HG03175 (cell line): ENCODE measurements around the gene RBPJL.
A peak's percentile ranks its signal among the peaks of the same experiment; 100 is the strongest.

Experiments
- ATAC-seq: cut with Tn5 transposase; IDR thresholded peaks from one replicate; pipeline ENCODE4 v1.9.1; 2021; ENCODE audit warnings: mild to moderate bottlenecking, moderate library complexity; ENCODE audit not compliant: unreplicated experiment

The RBPJL gene

DNA sequence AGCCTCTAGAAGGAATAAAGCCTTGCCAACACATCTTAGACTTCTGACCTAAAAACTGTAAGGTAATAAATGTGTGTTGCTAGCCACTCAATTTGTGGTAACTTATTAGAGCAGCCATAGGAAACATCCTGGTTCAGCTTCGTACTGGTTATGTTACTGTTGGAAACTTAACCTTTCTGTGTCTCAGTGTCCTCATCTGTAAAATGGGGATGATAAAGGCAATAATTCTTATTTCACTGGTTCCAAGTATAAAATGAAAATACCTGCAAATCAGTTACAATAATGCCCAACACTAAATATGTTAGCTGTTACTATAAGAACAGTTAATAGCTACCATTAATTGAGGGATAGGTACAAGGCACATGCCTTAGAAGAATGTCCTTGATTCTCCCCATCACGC lies 14.3 kb upstream of the RBPJL start:
- ATAC-seq = no peak

DNA sequence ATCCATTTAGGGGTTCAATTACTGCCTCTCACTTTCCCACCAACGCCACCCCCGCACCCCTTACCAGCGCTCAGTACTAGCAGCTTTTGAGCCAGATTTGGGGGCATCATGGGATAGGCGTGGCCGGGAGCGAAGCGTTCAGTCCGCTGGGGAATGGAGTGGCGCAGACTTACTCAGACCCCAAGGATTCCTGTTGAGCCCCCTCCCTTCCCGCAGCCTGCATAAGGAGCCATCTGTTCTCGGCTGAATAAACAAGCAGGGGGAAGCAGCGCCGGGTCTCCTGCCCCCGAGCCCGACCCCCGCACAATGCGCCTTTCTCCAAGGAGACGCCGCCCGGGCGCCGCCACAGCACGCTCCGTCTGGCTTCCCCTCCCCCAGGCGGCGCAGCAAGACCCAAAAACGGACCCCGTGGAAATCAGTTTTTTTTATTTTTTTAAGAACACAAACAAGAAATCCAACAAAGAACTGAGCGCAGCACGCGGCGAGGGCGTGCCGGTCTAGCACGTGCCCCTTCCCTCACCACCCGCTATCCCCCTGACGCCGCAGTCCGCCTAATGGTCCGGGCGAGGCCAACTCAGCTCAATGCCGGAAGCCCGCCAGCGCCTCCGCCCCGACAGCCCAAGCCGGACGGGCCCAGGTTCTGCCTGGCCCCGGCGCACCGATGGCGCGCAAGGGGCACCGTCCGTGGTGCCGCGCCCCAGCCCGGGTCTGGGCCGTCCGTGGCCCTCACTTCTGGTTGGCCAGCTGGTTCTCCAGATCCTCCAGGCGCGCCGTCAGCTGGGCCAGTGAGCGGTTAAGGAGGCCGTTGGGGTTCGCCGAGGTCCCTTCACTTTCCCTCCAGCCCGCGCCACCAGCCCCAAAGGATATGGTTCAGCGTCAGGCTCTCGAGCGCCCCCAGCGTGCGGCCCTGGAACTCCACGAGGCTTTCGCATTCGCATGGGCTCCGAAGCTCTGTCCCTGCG lies 13.3 kb upstream of the RBPJL start:
- peak; percentile 62 for ATAC-seq

DNA sequence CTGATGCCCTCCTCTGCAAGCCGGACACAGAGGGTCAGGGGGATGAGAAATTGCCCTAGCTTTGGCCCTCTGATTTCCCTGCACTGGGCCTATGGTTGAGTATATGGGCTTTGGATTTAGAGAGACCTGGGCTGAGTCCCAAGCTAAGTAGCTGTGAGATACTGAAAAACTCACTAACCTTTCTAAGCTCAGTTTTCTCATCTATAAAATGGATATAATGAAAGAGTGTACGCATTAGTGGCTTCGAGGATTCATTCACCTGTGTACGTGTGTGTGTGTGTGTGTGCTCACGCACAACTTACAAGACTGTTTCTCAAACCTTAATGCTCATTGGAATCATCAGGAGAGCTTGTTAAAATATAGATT lies 12.7 kb upstream of the RBPJL start:
- no peak for ATAC-seq

- ATAC-seq = no peak
Measured at GRCh38 chr20:45294659-45295058, 12.0 kb upstream of the RBPJL start.

- no peak for ATAC-seq
Measured at GRCh38 chr20:45297786-45298497, 8.7 kb upstream of the RBPJL start.

DNA sequence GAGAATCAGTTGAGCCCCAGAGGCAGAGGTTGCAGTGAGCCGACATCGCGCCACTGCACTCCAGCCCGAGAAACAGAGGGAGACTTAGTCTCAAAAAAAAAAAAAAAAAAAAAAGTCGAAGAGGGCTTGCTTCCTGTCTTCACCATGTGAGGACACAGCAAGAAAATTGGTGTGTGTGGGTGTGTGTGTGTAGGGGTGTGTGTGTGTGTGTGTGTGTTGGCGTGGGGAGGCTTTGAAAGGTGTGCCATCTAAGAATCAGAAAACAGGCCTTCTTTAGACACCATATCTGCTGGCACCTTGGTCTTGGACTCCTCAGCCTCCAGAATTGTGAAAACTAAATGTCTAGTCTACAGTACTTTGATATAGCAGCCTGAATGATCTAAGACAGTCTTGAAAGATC lies 6.9 kb upstream of the RBPJL start:
- ATAC-seq = no peak

DNA sequence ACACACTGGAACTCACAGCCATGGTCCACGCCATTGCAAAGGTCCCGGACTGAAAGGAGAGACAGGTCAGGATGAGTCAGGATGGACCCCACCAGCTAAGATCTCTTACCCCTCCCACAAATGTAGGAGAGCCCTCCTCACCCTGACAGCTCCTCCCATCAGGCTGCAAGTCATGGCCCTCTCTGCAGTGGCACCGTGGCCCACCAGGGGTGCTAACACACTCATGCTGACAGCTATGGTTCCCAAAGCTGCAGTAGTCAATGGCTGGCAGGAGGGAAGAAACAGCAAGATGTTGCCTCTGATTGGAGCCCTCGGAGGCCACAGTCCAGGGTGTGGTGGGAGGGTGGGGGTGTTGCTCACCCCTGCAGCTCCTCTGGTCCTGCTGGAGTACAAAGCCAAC lies 5.7 kb upstream of the RBPJL start:
- no peak for ATAC-seq

GRCh38 chr20:45301824-45302271 lies 4.8 kb upstream of the RBPJL start:
- no peak for ATAC-seq

- no peak for ATAC-seq
Measured at GRCh38 chr20:45303586-45304463, 2.8 kb upstream of the RBPJL start.

- ATAC-seq = no peak
Measured at GRCh38 chr20:45304464-45304999, 2.1 kb upstream of the RBPJL start.

DNA sequence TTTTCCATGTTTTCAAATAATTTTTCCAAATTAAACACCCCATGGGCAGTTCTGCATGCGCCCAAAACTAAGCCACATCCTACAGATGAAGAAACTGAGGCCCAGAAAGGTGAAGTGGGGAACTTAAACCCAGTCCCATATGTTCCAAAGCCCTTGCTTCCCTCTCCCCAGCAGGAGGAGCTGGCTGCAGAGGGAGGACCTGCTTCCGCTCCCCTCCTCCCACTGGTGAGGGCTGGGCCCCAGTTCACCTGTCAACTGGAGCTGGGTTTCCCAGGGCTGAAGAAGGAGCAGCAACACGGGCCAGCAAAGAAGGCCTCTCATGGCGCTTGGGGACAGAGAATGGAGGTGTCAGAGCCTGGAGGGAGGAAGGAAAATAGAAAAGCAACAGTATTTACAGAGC lies 1.4 kb upstream of the RBPJL start:
- ATAC-seq = no peak

- ATAC-seq = no peak
Measured at GRCh38 chr20:45307076-45307640, 518 bp downstream of the RBPJL start.

DNA sequence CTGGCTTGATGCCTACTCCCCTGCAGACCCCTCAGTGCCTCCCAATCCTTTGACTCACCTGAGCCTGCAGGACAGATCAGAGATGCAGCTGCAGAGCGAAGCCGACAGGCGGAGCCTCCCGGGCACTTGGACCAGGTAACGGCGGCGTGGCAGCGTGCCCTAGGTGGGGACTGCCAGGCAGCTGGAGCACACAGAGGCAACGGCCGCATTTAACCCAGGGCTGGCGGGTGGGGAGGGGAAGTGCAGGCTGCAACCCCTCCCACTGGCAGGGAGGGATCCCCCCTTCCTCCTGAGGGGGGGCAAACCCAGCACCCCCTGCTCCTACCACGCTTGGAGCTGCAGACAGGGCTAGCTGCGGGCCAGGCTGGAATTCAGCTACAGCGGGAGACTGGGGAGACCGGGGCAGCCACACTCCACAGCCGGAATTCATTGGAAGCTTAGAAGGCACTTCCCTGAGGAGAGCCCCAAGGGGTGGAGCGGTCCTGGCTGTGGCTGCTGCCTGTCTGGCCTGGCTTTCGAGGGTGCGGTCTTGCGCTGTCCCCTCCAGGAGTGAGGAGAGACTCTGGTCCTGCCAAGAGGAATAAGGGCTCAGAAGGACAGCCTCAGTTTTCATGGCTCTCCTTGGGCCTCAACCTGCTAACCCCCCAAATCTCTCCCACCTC lies 1.6 kb downstream of the RBPJL start, which contains the start of gene MATN4:
MATN4 (minus strand) TSS at position 183 of the 662 bp plus-strand sequence. CDS start 2,717 bp downstream, outside the sequence.
- ATAC-seq = no peak

GRCh38 chr20:45309075-45309474 lies 2.4 kb downstream of the RBPJL start:
- no peak for ATAC-seq

GRCh38 chr20:45311589-45312211 lies 5.1 kb downstream of the RBPJL start:
- ATAC-seq = no peak

DNA sequence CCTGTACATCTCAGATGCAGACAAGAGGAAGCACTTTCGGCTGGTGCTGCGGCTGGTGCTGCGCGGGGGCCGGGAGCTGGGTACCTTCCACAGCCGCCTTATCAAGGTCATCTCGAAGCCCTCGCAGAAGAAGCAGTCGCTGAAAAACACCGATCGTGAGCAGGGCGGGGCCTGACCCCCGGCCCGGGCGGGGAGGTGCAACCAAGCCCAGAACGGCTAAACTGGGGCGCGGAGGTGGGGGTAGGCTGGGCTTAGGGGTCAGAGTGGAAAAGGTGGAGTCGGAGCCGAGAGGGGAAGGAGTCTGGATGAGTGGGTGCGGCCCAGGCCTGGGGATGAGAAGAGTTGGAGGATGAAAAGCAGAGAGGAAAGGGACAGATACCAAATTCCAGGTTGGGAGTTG lies 5.6 kb downstream of the RBPJL start:
- no peak for ATAC-seq

- ATAC-seq = no peak
Measured at GRCh38 chr20:45313065-45313695, 6.5 kb downstream of the RBPJL start.

DNA sequence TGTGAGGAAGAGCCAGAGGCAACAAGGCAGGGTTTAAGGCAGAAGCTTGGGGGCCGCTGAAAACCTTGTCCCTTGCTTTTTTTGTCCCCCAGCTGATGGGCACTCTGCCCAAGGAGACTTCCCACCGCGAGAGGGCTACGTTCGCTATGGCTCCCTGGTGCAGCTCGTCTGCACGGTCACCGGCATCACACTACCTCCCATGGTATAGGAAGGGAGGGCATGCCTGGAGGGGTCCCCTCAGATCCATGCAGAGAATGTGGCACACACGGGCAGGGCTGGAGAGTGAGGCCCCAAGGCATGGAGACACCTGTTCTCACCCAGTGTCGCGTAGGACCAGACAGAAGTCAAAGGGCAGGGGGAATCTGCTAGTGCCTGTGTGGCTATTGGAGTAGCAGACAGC lies 7.3 kb downstream of the RBPJL start:
- no peak for ATAC-seq

DNA sequence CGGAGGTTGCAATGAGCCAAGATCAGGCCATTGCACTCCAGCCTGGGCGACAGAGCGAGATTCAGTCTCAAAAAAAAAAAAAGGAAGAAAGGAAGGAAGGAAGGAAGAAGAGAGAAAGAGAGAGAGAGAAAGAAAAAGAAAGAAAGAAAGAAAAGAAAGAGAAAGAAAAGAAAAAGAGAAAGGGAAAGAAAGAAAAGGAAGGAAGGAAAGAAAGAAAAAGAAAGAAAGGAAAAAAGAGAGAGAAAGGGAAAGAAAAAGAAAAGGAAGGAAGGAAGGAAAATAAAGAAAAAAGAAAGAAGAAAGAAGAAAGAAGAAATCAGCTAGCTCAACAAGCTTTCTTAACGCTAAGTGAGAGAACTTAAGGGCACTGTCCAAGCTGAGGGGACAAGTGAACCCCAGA lies 9.0 kb downstream of the RBPJL start:
- ATAC-seq = no peak
